ENCODE measurements around the gene CYP27B1.
A peak's percentile ranks its signal among the peaks of the same experiment; 100 is the strongest.
"Not testable (repeated sequence)": the region's sequence is repeated elsewhere in the genome, so short reads cannot be mapped to it uniquely, and the experiment has no call there.

Gene CYP27B1

DNA sequence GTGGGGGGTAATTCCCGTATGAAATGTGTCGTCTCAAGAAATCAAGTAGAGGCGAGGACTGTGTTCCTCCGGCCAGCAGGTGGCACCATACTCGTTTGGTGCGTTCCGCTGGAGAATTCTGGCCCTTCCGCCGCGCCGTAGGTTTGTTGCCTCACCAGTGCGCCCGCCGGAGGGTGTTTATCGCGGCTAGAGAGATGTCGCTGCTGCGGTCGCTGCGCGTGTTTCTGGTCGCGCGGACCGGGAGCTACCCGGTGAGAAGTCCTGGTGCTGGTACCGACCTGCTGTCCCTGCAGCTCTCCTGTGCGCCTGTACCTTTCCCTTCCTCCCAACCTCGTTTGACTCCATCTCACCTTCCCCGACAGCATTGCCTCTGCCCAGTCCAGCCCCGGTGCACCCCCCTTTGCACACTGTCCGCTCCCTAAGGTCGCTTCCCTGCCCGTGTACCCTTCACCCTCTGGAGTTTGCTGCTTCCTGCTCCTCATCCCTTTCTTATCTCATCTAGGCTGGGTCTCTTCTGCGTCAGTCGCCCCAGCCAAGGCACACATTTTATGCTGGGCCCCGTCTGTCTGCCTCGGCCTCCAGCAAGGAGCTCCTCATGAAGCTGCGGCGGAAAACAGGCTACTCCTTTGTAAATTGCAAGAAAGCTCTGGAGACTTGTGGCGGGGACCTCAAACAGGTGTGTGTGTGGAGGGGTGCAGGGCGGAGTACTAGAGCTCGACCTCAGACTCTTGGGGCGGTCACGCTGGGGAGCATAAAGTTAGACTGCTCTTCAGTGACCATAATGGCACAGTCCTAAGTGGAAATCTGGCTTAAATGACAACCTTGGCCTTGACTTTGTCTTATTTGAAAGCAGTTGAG, 16.0 kb upstream of the CYP27B1 start, which contains the start of gene TSFM:
Gene TSFM, plus strand, starts transcription at position 180 of the 858 bp plus-strand sequence. Its CDS starts 15 bp downstream, at position 195.
- peak; percentile 83 for DNase-seq

DNA sequence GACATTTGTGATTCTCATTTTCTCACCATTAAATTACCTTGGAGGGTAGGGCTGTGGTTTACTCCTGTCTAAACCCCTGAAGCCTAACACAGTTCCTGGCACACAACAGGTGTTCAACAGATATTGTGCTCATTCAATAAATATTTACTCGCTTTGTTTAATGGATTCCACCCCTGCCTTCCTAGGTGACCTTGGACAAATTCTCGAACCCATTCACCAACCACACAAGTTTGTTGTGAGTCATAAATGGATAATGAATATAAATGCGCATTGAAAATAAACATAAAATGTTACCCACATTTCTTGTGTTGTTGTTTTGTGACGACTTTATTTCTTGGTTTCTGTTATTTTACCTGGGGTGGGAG, 15.3 kb upstream of the CYP27B1 start:
- DNase-seq: no peak

DNA sequence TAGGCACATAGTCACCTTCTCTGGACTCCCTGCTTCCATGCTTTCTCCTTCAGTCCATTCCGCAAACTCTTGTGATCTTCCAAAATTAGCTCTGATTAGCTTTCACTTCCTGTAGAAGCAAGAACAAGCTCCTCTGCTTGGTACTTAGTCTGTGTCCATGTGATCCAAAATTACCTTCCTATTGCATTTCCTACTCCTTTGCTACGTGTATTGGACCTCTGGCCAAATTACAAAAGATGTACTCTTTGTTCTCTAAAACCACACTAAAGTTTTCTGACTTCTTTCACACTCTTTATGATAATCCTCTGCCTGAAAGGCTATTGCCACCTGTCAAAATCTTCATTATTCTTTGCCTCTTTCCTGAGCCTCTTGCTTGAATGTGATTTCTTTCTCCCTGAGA, 14.9 kb upstream of the CYP27B1 start:
- no peak for DNase-seq

DNA sequence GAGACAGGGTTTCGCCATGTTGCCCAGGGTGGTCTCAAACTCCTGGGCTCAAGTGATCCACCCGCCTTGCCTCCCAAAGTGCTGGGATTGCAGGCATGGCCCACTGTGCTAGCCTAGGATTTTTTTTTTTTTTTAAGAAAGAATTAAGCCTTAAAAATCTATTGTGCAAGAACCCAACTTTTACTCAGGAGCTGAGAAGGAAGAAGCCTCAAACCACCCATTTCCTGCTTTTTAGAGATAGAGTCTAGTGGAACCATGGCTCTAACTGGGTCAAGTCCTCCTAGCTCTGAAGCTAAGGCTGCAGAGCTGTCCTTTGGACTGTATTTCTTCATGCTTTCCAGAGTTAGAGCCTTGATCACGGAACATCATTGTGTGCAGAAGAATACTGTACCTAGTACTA, 14.4 kb upstream of the CYP27B1 start:
- DNase-seq: no peak

DNA sequence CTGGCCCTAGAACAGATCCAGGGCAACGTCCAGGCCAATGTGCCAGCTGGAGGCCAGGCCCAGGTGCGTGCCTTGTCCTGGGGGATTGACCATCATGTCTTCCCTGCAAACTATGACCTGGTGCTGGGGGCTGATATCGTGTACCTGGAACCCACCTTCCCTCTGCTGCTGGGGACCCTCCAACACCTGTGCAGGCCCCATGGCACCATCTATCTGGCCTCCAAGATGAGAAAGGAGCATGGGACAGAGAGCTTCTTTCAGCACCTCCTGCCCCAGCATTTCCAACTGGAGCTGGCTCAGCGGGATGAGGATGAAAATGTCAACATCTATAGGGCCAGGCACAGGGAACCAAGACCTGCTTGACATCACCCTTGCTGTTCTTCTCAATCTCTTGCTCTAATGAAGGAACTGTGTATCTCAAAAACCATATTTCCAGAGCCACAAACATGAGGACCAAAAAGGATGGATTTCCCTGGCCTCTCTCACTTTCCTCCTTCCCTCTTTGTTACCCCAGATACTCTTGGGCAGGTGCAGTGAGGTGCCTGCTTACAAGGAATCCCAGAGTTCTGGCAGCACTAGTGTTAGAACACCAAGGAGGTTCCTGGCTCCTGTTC, 13.5 kb upstream of the CYP27B1 start:
- no peak for DNase-seq

DNA sequence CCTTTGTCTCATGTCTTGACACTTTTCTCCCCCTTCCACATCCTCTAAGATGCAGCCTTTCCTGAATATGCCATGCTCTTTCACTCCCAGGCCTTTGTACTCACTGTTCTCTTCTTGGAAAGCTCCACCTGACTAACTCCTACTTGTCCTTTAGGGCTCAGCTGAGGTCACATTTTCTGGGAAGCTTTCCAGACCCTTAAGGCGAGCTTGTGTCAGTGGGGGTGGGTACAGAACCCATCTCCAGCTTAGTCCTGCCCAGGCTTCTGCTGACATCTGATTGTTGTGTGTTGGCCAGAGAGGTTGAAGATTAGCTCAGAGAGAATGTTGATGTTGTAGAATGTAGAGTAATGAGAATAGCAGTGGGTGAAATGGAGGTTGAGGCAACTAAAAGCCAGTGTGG, 12.9 kb upstream of the CYP27B1 start:
- no peak for DNase-seq

DNA sequence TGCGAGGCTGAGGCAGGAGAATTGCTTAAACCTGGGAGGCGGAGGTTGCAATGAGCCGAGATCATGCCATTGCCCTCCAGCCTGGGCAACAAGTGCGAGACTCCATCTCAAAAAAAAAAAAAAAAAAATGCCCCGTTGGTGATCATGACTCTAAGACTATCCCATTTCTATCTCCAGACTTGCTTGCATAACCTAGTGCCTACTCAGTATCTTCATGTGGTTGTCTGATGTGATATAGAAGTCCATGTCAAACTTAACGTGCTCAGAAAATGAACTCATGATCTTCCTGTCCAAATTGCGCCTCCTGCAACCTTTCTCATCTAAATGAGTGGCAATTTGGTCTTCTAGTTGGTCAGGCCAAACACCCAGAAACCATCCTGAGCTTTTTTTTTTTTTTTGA, 11.0 kb upstream of the CYP27B1 start:
- no peak for DNase-seq

DNA sequence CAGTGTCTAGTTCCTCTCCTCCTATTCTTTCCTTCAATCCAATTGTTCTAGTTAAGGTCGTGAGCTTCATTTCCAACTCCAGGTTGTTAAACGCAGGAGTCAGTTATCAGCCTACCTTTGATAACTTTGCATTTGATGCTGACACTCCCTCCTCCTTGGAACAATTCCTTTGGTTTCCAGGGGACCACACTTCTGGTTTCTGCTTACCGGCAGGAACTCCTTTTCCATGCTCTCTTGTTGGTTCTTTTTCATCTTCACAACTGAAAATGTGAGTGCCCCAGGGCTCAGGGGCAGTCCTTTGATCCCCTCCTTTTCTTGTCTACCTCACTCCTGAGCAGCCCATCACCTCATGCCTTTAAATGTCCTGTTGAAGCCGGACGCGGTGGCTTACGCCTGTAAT, 10.5 kb upstream of the CYP27B1 start:
- DNase-seq: no peak

DNA sequence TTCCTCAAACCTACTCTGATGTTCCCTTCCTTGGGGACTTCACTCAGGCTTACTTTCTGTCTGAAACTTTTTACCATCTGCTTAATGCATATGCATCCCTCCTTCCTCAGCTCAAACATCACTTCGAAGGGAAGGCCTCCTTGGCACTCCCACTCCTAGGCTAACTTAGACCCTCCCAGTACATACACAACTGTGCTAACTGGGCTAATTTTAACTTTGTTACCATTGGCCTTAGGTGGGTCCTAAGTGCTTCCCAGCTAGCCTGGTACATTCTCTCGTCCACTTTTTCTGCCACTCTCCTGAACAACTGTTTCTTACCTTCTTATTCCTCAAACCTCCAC, 9.3 kb upstream of the CYP27B1 start:
- no peak for DNase-seq

DNA sequence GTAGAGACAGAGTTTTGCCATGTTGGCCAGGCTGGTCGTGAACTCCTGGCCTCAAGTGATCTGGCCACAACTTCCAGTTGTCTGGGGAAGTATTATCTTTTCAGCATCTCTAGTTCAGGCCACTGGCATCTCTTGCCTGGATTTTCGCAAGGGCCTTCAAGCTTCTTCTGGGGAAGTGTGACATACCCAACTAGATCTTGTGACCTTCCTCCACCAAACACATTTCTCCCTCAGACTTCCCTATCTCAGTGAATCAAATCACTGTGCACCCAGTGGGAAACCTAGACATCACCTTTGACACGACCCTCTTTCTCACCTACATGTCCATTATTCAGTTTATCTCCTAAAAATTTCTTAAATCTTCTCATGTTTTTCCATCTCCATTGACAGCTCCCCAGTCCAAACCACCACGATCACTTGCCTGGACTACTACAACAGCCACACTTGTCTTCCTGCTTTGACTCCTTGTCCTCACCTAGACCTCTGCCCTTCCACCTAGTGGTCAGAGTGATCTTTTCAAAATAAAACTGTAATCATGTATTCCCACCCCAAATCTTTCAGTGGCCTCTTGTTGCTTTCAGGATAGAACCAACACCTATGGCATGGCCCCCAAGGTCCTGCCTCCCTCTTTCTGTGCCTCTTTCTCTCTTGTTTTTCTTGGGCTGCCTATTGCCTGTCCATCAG, 8.8 kb upstream of the CYP27B1 start:
- DNase-seq: no peak

DNA sequence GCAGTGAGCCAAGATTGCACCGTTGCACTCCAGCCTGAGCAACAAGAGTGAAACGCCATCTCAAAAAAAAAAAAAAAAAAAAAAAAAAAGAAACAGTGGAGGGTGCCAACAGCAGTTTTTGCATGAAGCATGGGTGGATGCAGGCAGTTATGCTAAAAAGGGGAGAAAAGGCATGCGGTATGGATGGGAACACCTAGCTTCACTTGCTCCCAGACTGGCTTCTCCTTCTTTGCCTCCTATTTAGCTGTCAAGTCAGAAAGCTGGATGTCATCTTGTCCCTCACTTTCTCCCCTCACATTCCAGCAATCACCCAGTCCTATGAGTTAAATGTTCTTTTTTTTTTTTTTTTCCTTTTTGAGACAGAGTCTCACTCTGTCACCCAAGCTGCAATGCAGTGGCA, 8.2 kb upstream of the CYP27B1 start:
- no peak for DNase-seq

DNA sequence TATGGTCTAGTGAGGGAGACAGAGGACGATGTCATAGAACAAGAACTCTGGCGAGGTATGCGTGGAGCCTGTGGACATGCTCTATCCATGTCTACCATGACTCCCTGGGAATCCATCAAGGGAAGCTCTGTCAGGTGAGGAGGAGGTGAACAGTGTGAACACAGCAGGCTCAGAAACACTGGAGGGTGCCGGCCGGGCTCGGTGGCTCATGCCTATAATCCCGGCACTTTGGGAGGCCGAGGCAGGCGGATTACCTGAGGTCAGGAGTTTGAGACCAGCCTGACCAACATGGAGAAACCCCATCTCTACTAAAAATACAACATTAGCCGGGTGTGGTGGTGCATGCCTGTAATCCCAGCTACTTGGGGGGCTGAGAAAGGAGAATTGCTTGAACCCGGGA, 7.8 kb upstream of the CYP27B1 start:
- not testable (repeated sequence) for DNase-seq

DNA sequence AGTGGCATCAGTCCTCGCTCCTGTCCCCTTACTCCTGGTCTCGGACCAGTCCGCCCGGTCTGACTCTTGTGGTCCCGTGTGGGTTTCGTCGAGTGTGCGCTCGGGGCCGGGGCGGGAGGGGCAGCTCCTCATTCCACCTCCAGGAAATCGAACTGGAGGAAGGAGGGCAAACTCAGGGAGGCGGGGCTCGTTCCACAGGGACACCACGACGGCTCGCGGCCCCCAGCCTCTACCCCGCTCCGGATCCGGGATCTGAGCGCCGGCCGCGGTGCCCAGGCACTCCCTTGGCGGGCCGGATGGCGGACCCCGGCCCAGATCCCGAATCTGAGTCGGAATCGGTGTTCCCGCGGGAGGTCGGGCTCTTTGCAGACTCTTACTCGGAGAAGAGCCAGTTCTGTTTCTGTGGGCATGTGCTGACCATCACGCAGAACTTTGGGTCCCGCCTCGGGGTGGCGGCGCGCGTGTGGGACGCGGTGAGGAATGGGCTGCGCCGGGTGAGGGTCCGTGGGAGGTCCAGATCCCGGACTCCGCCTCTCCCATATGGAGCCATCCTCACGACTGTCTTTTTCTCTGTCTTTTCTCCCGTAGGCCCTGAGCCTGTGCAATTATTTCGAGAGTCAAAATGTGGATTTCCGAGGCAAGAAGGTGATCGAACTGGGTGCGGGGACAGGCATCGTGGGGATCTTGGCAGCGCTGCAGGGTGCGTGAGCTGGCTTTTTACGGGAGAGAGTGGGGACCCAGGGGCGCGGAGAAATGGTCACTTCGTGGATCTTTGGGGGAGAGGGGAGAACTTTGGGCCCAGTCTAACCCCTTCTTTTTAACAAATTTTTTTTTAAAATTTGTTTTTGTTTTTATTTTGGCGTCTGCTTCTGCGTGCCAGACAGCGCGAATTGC, 5.8 kb upstream of the CYP27B1 start, which contains the start of gene EEF1AKMT3:
Gene EEF1AKMT3, plus strand, starts transcription at position 186 of the 894 bp plus-strand sequence. Its CDS starts 111 bp downstream, at position 297.
- peak; percentile 42 for DNase-seq

DNA sequence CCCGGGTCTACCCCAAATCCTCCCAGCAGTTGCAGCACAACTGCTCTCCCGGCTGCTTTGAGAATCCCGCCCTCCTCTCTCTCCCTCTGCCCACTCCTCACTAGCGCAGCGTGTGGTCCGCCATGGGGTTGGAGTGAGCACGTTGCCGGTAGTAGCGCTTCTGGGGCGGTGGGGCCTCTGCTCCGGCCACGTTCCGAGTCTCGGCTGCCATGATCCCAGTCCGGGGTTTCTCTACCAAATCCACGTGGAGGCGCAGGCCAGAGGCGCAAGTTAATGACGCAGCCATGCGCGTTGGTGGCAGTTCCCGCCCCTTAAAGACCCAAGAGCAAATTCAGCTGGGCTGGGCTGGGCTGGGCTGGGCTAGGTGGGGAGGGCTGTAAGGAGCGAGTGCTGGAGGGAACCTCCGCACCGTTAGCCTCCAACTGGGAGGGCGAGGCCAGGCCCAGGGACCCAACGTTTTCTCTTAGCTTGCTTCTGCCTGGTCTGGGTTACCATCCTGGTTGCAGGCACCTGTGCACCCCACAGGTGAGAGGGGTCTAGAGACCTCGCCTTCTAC, 5.1 kb upstream of the CYP27B1 start, which contains the start of gene METTL1:
Gene METTL1, minus strand, starts transcription at position 233 of the 556 bp plus-strand sequence. Its CDS starts 22 bp downstream, at position 211.
- peak; percentile 84 for DNase-seq

DNA sequence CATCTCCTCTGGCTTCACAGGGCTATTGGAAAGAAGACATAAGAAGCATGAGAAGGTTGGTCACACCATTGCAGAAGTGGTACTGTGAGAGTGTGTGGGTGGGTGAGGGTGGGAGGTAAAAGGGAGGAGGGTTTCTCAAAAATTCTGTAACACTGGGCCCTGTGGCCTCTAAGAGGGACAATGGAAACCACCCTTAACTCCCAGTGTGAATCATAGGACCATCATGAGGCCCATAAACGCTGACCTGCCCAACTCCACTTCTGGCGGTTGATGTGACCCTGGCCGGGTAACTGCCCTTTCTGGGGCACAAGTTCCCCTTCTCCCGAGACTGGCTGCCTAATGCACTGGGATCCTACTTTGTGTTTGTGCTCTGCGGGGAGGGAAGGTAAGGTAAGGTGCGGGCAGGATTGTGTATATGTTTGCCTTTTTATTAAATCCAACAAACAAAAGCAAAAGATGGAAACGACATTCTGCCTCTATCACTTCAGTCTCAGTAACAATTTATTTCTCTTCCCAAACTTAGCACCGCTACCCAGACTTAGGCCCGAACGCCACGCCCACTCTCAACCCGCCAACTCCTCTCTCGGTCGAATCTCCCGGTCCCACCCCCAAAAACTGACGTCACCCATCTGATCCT, 4.5 kb upstream of the CYP27B1 start:
- peak; percentile 84 for DNase-seq

DNA sequence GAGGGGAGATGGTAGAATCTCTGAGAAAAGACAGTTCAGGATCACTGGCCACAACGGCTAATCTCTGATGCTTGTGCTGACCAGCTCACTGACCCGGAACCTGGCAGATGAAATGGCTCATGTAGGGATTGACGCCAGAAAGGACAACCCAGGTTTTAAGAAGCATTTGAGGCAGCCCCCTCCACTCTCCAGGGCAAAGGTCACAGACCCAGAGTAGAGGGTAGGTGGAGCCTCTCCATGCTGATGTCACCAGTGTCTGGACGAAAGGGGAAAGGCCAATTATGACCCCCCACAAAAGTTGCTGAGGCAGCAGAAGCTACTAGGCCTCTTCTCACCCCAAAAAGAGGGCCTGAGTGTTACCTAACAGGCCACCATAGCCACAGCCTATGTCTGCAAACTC, 3.9 kb upstream of the CYP27B1 start:
- no peak for DNase-seq

DNA sequence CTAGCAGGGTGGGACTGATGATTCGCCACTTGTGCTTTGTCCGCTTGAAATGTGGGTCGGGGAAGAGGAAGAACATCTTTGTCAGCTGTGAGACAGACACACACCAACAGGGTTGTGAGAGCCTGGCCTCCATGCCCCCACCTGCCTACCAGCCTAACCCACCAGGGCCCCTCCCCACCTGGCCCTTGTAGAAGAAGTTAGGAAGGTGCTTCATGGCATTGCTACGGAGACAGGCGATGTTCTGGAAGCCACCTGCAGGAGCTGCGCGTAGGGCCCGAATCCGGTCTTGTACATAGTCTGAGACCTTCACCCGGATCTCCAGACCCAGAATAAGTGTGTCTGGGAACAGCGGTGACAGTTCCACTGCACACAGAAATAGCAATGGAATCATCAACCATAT, 2.7 kb upstream of the CYP27B1 start:
- DNase-seq: no peak

DNA sequence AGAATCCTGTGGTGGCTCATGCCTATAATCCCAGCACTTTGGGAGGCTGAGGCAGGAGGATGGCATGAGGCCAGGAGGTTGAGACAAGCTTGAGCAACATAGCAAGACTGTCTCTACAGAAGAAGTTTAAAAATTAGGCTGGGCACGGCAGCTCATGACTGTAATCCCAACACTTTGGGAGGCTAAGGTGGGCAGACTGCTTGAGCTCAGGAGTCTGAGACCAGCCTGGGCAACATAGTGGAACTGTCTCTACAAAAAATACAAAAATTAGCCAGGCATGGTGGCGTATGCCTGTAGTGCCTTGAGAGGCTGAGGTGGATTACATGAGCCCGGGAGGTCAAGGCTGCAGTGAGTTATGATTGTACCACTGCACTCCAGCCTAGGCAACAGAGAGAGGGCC, 998 bp upstream of the CYP27B1 start:
- DNase-seq: no peak

DNA sequence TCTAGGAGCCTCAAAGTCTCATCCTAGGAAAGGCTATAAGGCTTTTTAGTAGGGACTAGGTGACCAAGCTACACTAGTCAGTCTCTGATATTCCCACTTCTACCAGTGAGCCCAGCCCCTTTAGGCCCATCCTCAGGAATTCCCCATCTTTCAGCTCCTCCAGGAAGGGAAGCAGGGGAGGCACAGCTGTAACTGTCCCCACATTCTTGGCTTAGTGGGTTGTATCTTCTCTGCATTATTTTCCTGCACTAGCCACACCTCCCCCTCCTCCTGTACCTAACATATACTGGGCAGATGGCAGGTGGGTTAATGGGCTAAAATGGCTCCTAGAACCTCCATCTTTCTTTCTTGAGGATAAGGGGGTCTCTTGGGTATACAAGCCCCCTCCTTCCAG, 424 bp upstream of the CYP27B1 start:
- DNase-seq: no peak

DNA sequence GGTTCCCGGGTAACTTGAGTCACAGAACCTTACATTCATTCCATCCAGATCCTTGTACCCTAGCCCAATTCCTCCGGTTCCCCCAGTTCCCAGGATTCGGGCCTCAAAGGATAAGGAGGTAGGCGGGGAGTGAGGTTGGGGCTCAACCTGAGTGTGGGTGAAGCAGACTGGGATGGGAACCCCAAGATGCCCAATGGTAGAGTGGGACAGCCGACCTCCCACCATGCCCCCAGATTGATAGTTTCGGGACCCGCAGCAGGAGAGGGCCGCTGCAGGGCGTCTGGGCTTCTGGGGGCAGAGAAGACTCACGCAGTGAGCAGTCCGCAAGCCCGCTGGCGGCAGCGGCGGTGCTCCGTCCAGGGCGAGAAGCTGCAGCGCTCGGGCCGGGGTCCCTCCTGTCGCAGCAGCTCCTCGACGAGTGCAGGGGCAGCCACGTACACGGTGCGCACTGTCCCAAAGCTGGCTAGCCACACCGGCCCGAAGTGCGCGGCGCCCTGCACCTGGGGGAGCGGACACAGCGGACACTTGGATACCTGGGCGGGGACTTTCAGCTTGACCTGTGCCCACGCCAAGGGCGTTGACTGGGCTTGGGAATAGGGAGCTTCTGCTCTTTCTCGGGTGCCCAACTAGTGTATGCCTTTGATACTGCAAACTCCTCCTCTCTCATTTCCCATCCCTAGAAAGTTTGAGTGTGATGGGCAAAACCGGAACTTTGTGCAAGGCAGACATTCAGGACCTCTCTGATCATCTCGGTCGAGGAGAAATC, 997 bp downstream of the CYP27B1 start:
- DNase-seq: no peak
